Astrocyte of the cerebellum (primary cell): ENCODE measurements around the gene PPP4C.
"Not testable (repeated sequence)": the region's sequence is repeated elsewhere in the genome, so short reads cannot be mapped to it uniquely, and the experiment has no call there.

Experiments
- DNase-seq: peaks from one replicate; pipeline ENCODE4 v3.0.0-alpha.2; 2011; ENCODE audit warnings: low read depth
- H3K4me3 ChIP-seq: 2 replicates; pipeline ENCODE4 v1.5.1; 2011; ENCODE audit warnings: mild to moderate bottlenecking, low read depth, low read length, moderate library complexity
- CTCF ChIP-seq: IDR thresholded peaks from 2 replicates; pipeline ENCODE4 v1.5.1; 2012; ENCODE audit warnings: low read length, low read depth, moderate library complexity, mild to moderate bottlenecking; ENCODE audit errors: missing control alignments
- in situ Hi-C: cut with HindIII; loops from 2 replicates; pipeline ENCODE4 v1.10.0; 2017; ENCODE audit warnings: low sequenced_read_pairs

The PPP4C gene

DNA sequence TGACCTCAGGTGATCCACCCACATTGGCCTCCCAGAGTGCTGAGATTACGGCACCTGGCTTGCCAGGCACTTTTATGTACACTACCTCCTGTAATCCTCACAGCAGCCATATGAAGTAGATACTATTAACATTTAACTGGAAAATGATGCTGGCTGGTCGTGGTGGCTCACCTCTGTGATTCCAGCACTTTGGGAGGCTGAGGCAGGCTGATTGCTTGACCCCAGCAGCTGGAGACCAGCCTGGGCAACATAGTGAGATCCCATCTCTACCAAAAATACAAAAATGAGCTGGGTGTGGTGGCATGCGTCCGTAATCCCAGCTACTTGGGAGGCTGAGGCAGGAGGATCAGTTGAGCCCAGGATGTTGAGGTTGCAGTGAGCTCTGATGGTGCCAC is 49.2 kb downstream of the PPP4C start:
- no peak overlapping the region for H3K4me3 ChIP-seq
- no peak for DNase-seq
- no peak for TF ChIP-seq CTCF
- in situ Hi-C loops, result no loop called here

DNA sequence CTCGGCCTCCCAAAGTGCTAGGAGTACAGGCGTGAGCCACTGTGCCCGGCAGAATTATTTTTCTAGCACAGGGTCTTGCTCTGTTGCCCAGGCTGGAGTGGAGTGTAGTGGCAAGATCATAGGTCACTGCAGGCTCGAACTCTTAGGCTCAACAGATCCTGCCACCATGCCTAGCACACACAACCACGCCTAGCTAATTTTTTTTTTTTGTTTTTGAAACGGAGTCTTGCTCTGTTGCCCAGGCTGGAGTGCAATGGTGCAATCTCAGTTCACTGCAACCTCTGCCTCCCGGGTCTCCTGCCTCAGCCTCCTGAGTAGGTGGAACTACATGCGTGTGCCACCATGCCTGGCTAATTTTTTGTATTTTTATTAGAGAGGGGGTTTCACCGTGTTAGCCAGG is 49.9 kb downstream of the PPP4C start:
- DNase-seq, in situ Hi-C loops, H3K4me3 ChIP-seq: not testable (repeated sequence)

DNA sequence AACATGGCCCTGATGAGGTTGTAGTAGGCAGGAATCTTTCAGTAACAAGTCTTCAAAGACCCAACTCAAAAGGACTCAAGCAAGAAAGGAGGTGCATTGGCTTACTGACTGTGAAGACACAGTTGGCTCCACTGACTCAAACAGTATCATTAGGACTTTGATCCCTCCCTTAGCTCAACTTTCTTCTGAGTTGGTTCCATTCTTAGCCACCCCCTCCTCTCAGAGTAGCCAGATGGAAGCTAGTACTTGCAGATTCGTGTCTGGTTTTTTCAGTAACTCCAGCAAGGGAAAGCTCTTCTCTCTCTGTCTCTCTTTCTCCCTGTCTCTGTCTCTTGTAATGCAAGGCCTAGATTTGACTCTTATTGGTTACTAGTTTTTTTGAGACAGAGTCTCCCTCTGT is 52.2 kb downstream of the PPP4C start:
- no peak for TF ChIP-seq CTCF
- DNase-seq, result no peak
- no peak overlapping the region for H3K4me3 ChIP-seq
- in situ Hi-C loops, result no loop called here

DNA sequence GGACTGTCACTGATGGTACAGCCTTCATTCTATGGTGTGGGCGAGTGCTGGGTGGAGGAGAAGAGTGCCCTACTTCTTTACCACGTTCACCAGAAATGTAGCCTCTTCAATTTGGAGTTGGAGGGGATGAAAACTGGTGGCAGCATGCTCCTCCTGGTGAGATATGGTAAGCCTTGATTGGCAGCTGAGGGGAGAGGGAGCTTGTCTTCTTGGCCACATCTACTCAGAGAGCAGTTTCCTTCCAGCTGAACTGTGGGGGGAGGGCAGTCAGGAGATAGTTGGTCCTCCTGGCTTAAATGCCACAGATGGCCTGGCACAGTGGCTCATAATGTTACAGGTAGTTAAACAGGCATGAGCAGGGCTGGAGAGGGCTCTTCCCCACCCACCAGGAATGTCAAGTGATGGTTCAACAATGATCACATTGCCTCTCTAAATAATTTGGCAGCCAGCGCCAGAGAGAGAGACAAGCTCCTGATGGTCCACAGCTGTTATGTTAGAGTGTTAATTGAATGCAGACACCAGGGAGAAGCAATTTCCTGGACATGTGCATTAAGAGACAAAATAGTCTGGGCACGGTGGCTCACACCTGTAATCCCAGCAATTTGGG is 56.2 kb downstream of the PPP4C start:
- in situ Hi-C loops, result no loop called here
- no peak overlapping the region for H3K4me3 ChIP-seq
- DNase-seq, result no peak
- TF ChIP-seq CTCF, result no peak

- in situ Hi-C loops, result no loop called here
- no peak for TF ChIP-seq CTCF
- no peak overlapping the region for H3K4me3 ChIP-seq
- no peak for DNase-seq
These were observed 56.8 kb downstream of the PPP4C start for GRCh38 chr16:30132591-30132990.
